NCI-H1436 (cell line): ENCODE results near the gene GABRB1.

ENCODE experiments used
- DNase-seq: peaks from one replicate; lab custom pipeline; 2025; lab: John Stamatoyannopoulos, UW

GABRB1 gene

DNA sequence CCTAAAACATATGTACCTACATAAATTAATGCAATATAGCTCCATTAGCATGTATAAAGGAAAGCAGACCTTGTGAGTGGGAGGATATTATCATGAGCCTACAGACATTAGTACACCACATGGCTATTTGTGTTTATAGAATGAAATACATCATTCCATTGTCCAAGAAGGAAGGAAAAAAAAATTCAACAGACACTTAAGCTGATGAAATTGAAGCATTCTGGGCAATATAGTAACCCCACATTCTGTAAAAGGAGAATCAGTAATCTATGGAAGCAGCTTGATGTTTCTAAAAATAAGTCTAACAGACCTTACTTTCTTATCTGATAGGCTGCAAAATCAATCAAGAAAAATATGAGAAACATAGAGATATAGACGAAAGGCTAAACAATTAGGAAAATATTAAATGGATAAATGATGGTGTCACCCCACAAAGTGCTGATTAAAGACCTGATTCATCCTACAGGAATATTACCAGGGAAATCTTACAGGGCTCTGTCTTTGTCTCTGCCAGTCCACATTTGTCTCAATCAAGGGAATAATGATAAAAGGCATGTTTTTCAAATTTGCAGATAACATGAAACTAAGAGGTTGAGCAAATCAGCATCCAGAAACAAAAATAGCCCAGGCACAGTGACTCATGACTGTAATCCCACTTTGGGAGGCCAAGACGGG, 355.3 kb downstream of the GABRB1 start:
- no peak for DNase-seq

DNA sequence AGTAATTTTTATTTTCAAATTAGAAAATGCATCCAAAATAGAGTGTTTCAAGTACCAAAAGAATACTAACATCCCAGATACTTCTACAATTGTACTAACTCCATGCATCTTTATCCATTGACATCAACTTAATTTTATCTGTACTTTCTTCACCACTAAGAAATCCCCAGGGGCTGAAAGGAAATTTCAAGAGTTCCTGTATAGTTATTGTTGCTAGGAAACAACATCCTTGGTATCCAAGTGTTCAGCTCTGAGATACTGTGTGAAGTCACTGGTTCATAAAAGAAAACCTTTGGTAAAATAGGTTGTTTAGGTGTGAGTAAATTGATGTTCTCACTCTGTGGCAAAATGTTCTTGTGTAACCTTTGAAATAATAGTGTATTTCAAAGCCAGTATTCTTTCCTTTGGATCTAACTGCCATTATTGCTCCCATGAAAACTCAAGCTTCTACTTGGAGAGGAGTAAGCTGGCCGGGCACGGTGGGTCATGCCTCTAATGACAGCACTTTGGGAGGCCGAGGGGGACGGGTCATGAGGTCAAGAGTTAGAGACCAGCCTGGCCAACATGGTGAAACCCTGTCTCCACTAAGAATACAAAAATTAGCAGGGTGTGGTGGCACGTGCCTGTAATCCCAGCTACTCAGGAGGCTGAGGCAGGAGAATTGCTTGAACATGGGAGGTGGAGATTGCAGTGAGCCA, 359.2 kb downstream of the GABRB1 start:
- no peak for DNase-seq

DNA sequence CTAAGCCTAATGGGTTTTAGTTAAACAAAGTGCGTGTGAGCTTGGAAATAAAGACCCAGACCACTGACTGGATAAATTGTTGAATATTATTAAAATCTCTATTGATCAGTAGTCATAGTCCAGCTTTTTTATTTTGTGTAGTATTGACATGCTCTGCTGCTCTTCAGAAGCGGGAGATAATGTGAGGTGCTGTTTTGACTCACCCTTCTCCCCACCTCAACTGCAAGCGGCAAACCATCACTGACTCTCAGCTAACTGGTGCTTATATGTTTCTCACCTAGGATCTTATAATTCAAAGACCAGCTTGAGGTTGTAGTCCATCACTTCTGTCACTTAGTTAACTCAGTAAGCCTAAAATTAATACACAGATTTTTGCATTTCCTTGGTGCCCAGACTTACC, 359.9 kb downstream of the GABRB1 start:
- DNase-seq, result no peak

DNA sequence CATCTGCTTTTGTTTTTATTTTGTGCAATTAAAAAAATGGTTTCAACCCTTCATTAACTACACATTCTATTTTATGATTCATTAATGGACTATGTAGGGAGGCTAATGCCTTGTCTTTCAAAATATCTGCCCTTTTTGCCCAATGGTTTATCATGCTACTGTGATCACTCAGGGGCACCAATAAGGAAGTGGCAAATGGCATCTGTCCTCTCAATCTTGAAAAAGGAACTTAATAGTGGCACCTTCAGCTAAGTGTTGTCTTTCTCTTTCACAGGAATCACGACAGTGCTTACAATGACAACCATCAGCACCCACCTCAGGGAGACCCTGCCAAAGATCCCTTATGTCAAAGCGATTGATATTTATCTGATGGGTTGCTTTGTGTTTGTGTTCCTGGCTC, 375.0 kb downstream of the GABRB1 start:
- no peak for DNase-seq

DNA sequence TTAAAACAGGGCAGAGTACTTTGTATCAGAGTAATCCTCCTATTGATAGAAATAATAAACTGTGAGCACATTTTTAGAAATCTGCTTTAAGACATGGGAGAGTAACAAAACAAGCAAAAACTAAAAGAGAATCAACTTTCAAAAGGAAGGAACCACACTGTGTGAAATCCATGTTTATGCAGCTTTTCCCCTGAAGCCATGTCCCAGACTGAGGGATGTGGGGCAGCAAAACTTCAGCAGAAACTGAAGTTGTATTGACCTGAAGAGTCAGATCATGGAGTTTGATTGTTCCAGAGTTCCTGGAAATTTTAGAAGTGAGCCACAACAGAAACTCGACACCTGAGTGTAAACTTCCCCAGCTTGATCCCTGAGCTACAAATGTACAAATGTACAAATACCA, 378.9 kb downstream of the GABRB1 start:
- no peak for DNase-seq

DNA sequence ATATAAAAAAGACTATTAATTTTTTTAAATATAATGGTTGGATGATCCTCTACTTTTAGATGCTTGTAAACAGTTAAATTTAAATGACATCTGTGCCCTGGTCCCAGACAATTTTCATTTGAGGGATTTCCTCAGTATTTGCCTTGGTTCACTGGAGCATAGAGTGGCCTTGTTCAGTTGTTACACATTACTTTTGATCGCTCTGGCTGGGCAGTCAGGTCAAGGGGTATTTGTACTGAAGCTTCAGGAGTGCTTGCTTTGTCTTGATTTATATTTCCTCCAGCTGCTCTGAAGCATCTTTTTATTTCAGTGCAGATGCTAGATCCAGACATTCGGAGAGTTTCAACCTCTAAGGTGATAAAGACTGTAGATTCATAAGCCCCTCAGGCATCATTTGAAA, 382.2 kb downstream of the GABRB1 start:
- no peak for DNase-seq

DNA sequence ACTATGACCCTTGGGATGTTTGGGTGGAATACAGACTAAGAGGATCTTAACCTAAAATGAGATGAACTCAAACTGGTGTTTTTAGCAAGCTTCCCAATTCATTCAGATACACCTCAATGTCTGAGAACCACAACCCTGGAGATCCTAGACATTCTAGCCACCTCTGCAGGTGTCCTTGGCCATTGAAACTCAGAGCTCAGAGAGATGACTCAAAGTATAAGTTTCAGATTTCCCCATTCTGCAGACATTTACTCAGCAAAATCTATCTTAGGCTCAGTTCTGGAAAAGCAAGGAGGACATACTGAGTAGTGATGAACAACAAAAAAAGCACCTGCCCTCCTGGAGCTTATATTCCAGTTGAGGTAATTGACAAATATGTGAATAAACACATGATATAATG, 384.4 kb downstream of the GABRB1 start:
- DNase-seq, result no peak

DNA sequence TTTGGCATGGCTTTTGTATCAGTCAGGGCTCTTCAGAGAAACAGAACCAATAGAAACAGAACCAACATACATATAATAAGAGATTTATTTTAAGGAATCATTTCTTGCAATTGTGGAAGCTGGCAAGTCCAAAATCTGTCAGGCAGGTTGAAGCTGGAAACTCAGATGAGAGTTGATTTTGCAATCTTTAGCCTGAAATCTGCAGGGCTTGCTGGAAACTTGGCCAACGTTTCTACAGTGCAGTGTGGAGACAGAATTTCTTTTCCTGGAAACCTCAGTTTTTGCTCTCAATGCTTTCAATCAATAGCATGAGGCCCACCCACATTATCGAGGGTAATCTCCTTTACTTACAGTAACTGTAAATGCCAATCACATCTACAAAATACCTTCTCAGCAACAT, 386.8 kb downstream of the GABRB1 start:
- no peak for DNase-seq

DNA sequence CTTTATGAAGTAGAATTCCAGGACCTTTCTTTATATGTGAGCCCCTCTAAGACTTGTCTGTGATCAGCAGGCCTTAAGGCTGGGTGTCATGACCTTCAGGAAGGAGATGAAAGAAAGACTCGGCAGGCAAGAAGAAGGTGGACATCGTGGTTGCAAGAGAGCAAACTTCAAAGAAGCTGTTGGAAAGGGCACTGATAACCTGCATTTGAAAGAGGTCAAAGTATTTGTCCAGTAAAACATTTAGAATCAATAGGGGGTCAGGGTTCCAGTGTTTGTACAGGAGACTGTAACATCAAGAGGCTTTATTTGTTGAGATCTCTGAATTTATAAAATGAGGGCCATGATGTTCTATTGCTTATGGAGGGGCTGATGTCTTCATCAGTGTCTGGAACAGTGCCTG, 387.9 kb downstream of the GABRB1 start:
- DNase-seq, result no peak

DNA sequence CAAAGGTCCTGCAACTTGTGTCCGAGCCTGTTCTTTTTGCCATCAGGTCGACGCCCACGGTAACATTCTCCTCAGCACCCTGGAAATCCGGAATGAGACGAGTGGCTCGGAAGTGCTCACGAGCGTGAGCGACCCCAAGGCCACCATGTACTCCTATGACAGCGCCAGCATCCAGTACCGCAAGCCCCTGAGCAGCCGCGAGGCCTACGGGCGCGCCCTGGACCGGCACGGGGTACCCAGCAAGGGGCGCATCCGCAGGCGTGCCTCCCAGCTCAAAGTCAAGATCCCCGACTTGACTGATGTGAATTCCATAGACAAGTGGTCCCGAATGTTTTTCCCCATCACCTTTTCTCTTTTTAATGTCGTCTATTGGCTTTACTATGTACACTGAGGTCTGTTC, 394.3 kb downstream of the GABRB1 start:
- no peak for DNase-seq

DNA sequence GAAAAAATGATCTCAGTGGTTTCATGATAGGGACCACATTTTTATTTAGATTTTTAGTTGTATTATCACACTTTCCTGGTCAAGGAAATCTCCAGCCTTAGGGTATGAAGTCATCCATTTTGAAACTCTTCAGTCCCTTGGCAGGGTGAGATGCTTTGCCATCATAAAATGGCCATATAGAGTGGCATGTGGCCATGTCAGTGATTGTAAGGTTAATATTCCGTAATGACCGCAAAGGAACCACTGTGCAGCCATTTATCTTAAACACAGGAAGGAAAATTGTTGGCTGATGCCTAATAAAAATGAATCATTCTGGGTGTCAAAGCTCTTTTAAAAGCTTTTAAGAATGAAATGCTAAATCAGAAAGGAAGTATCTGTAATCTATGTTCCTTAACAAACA, 396.6 kb downstream of the GABRB1 start:
- DNase-seq, result no peak

DNA sequence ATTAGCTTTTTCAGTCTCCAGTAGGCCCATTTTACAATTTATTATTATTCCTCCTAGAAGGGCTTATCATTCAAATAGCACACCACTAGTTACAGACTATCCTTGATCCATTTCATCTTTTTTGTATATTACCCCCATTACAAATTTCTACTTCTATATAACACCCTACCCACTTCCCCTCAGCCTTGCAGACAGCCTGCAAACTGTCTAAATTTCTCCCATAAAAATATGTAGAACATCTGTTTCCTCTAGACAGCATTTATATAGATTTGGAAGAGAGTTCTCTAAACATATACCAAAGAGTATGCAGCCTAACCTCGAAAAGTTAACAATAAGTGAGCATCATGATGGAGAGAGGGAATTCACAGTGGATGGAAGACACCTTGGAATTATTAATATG, 401.4 kb downstream of the GABRB1 start:
- no peak for DNase-seq

DNA sequence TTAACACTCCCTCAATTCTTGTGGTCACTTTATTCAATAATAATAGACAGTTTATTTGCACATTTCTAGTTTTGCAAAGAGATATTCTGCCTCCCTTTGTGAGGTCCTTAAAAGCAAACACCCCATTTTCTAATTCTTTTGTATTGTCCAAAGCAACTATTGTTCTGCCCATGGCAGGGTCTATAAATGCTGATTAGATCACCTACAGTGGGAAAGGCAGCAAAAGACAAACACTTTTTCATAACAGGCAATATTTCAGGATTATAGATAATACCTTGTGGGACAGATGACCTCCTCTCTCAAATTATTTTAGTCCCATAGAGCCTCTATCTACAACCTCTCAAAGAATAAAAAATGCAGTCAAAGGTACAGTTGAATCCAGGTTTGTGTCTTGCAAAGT, 403.6 kb downstream of the GABRB1 start:
- no peak for DNase-seq

DNA sequence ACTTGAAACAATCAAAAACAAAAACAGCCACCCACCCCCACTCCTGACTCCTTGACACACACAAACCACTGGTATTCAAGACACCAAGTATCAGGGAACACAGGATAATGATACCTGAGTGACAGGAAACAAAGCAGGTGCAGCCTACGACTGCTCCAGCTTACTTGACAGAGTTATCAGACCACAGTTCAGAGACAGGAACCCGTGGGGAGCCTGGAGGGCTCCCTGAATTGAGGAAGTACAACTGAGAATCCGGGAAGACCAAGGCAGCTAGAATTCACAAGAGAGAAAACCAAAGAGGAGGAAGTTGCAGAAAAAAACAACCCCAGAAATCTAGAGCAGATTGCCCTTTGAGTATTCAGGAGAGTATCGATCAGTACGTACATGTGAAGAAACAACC, 411.6 kb downstream of the GABRB1 start:
- DNase-seq, result no peak

DNA sequence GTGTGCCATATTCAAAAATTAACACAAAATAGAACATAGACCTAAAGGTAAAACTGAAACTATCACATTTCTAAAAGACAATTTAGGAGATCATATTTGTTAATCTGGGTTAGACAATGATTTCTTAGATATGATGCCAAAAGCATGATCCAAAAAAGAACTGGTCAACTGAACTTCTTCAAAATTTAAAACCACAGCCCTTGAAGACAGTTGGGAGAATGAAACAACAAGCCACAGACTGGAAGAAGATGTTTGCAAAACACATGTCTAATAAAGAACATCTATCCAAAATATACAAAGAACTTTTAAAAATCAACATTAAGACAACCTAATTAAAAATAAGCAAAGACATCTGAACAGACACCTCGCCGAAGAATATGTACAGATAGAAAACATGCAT, 412.7 kb downstream of the GABRB1 start:
- no peak for DNase-seq

DNA sequence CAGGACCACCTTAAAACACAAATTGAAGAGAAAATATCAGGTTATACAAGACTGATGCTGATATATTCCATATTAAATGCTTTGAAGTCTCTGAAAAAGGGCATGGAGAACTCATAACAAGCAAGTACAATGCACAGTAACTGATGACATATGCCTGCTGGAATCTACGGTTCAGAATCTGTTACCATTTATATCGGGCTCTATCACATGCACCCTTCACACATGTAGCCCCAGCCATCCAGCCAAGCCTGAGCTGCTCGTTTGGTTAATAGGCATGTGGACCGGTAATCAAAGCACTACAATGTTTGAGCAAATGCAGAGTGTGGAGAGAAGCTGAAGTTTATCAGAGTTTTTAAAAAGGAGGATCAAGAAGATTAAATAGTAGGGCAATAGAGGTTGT, 420.3 kb downstream of the GABRB1 start:
- no peak for DNase-seq

DNA sequence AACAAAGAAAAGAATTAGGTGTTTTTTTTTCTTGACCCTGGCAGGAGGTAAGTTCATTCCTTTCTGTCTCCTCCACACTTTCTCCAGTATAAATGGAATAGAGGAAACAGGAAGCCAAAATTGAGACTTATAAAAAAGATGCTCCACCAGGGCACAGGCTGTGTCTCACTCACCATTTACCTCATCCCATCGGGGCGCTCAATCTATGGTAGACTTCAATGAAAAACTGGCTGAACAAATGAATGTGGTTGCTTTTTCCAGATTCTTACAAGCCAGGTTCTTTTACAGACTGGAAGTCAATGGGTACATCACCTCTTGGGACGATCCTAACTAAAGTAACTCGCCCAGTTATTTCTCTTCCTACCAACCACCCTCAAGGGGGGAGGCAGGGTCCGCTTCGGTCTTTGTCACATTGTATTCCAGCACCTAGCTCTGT, 431.4 kb downstream of the GABRB1 start:
- no peak for DNase-seq

DNA sequence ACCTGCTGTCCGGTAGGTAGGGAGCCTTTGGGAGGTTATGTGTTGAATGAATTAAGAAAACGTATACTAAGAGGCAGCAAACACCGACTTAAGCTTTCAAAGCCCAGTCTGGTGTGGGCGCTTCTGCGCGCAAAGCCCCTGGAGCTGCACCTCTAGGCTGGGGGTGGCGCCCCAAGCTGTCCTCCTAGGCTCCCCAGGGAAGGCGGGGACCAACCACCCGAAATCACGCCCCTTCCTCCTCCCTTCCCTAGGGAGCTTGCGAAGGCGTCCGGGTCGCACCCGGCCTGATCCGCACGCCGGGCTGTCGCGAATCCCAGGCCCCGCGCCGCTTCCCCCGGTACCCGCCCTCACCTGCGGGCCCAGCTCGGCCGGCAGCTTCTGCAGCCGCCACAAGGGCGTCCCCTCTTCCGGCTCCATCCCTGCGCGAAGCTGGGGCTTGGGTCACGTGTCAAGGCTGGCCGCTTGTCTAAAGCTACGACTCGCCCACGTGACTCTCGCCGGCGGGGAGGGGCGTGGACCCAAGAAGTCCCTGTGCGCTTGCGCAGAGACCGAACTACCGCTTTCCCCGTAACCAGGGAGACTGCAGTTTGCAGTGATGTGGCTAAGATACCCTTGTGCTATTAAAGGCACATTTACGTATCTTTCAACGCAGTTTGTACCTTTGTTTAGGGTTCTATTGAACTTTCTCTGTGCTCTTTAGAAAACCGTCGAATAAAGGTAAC, 432.0 kb downstream of the GABRB1 start, which contains the start of gene COMMD8:
COMMD8 (minus strand) TSS at position 468 of the 722 bp plus-strand sequence; CDS start at position 417, 51 bp downstream.
- peak; percentile 96 for DNase-seq

DNA sequence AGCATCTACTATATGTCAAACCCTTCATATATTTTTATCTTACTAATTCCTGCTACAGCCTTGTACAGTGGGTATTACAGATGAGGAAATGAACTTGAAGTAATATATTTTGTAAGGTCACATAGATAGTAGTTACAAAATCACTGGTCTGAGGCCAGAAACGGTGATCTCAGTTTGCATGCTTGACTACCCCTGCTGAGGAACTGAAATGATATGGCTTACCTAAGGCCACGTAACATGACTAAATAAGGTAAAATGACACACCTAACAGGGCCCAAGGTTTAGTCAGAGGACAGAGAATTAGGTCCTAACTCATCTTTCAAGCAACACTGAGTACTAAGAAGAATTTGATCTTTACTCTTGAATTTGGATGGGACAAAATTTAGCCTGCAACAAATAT, 433.6 kb downstream of the GABRB1 start:
- DNase-seq, result no peak

DNA sequence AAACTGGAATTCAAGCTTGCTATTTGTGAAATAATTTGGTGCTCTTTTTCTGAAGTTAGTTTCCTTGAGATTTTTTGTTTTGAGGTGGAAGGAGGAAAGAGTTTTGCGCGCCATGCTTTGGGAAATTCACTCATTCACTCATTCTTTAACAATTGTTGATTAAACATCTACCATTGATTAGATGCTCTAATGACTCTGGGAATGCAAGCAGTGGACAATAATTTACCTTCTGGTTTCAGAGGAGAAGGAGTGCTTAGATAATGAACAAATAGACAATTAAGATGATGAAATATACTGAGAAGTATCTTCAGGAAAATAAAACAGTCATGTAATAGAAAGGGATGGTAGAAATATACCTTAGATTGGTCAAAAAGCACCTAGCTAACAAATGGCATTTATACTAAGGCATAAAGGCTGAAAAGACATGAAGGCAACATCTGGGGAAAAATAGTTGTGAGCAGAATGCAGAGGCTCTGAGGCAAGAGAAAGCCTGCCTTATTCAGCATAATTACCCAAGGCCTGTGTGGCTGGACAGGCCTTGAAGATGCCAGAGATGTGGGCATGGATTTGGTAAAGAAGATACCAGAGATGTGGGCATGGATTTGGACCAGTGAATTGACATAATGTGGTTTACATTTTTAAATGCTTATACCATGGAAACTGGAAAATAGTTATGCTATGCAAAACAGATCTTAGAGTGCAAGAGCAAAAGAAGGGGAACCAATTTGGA, 434.9 kb downstream of the GABRB1 start:
- no peak for DNase-seq

DNA sequence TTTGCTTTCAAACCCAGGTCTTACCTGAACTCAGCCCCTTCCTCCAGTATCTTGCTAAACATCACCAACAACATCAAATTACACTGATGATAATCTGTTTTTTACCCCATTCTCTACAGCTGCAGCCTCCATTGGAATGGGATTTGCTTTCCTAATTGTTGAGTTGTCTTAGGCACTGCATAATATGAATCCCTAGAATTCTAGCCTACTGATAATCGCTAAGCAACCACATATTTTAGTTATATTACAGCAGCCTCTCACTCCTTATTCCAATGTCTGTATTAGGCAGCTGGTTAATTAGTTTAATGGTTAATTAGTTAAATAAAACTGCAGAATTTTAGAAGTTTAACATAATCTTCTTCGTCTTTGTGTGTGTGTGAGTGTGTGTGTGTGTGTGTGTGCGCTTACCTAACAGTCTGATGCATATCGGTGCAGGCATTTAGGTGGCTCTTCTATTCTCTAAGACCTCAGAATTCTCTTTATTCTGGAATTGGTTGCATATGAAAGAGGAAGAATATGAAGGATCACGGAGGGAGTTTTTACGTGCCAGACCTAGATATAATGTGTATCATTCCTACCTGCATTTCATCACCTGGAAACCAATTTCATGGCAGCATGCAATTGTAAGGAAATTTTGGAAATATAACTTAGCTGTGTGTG, 437.5 kb downstream of the GABRB1 start:
- DNase-seq, result no peak

DNA sequence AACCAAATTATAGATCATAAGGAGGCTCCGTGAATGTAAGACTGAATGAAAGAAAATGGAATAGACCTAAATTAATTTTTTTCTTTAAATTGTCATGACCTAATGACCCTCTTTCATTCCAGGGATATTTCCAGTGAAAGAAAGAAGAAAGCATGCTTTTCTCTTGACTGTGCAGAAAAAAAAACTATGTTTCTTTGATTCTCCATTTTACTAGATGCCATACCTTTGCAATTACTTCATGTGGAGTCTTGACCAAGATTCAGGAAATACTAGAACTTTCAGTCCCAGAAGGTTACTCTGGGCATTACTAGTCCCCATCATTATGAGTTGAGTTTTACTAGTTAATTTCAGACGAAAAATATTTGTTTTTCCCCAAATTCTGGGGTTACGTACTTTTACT, 438.6 kb downstream of the GABRB1 start:
- no peak for DNase-seq
